ENCODE measurements around the gene NCBP2L. TPM values are rescaled to one million over a fixed set of nuclear protein-coding genes. Genes with fewer than 3 reads are reported as not detected.

The NCBP2L gene
- polyA plus RNA-seq, 3 donors, result not detected

DNA sequence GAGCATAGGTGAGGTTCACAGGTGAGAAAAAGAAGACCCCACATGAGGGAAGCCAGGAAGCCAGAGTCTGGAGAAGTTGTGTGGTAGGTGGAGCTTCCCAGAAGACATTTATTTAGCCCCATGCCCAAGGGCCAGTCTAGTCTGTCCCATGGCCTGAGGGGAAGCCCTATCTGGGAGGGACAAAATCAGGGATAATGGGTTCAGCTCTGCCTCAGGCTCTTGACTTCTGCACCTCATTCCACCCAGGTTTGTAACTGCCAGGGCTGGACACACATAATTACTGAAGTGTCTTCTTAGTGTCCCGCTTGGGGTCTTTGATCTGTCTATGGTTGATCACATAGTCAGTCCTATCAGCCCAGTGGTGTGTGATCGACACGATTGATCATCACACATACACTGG, 38.0 kb upstream of the NCBP2L start:
- no peak overlapping the region for H3K4me3 Mint-ChIP-seq
- H3K9me3 Mint-ChIP-seq, result peaks cover 0 to 3% (median 0%) of the 10 kb centered on the region in 7 donors

GRCh38 chrX:107741404-107741790, 36.1 kb upstream of the NCBP2L start:
- H3K9ac ChIP-seq (ENCODE audit: insufficient read depth, low read length, poor library complexity, severe bottlenecking), result no peak overlapping the region
- WGBS (ENCODE audit: insufficient coverage), result 10% methylated on average over 2 of the region's 7 CpGs

More for the DNA sequence above, 38.0 kb upstream of the NCBP2L start:
- no peaks in the 10 kb centered on the region for H3K36me3 Mint-ChIP-seq
- WGBS (ENCODE audit: insufficient coverage), result 100% methylated on average over 2 of the region's 3 CpGs
- peaks cover 15% of the 10 kb centered on the region for H3K4me1 Mint-ChIP-seq
- no peaks in the 10 kb centered on the region for H3K36me3 ChIP-seq (replicated peaks in 1 of 2; ENCODE audit: control insufficient read depth in 1 of 2, insufficient read depth in 2 of 2, low read length in 2 of 2)
- H3K9me3 ChIP-seq (replicated peaks in 1 of 2; ENCODE audit: control insufficient read depth in 1 of 2, insufficient read depth in 1 of 2, low read length in 2 of 2), result no peaks in the 10 kb centered on the region
- no peaks in the 10 kb centered on the region for H3K27me3 ChIP-seq (ENCODE audit: control insufficient read depth in 2 of 2, insufficient read depth in 2 of 2, low read length in 2 of 2)
- intact Hi-C loops (cut with micrococcal nuclease), result no loop called here
- TF ChIP-seq, protein P1, sequence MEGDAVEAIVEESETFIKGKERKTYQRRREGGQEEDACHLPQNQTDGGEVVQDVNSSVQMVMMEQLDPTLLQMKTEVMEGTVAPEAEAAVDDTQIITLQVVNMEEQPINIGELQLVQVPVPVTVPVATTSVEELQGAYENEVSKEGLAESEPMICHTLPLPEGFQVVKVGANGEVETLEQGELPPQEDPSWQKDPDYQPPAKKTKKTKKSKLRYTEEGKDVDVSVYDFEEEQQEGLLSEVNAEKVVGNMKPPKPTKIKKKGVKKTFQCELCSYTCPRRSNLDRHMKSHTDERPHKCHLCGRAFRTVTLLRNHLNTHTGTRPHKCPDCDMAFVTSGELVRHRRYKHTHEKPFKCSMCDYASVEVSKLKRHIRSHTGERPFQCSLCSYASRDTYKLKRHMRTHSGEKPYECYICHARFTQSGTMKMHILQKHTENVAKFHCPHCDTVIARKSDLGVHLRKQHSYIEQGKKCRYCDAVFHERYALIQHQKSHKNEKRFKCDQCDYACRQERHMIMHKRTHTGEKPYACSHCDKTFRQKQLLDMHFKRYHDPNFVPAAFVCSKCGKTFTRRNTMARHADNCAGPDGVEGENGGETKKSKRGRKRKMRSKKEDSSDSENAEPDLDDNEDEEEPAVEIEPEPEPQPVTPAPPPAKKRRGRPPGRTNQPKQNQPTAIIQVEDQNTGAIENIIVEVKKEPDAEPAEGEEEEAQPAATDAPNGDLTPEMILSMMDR (IDR thresholded peaks at IDR 0.05), result no peak
- H3K27ac Mint-ChIP-seq, result no peak overlapping the region
- peaks cover 9% of the 10 kb centered on the region in 2 donors for H3K4me1 ChIP-seq (ENCODE audit: control insufficient read depth in 1 of 2, insufficient read depth in 2 of 2, low read length in 2 of 2)
- no peak overlapping the region for H3K4me3 ChIP-seq (replicated peaks in 1 of 3; ENCODE audit: low read depth in 2 of 3, low read length in 3 of 3)
- H3K27me3 Mint-ChIP-seq (ENCODE audit: low read depth in 3 of 3), result peaks cover 5 to 17% (median 12%) of the 10 kb centered on the region in 3 donors
- no peak overlapping the region for H3K27ac ChIP-seq (ENCODE audit: low read depth in 1 of 2, low read length in 2 of 2)
- no peaks in the 10 kb centered on the region for H4K20me1 ChIP-seq (ENCODE audit: insufficient read depth, low read length)
- no peak overlapping the region for H2AFZ ChIP-seq (ENCODE audit: insufficient read depth, low read depth, low read length, poor library complexity, severe bottlenecking)
- H3K79me2 ChIP-seq (ENCODE audit: insufficient read depth, low read length), result no peaks in the 10 kb centered on the region
- H3K4me2 ChIP-seq (replicated peaks; ENCODE audit: extremely low read depth, low read length, poor library complexity, severe bottlenecking), result no peak overlapping the region
- H3K9ac ChIP-seq (ENCODE audit: insufficient read depth, low read length, poor library complexity, severe bottlenecking), result no peak overlapping the region
- DNase-seq, result no peak

More at GRCh38 chrX:107741404-107741790, 36.1 kb upstream of the NCBP2L start:
- H3K27me3 Mint-ChIP-seq (ENCODE audit: low read depth in 3 of 3), result peaks cover 6 to 17% (median 16%) of the 10 kb centered on the region in 3 donors
- intact Hi-C loops (cut with micrococcal nuclease), result no loop called here
- H3K27ac Mint-ChIP-seq, result peak overlapping the region in 1 of 7 donors; percentile 35
- Histone ChIP-seq H2AFZ (ENCODE audit: insufficient read depth, low read depth, low read length, poor library complexity, severe bottlenecking) (peak overlapping the region; percentile 50), H3K27ac (ENCODE audit: low read depth in 1 of 2, low read length in 2 of 2) (no peak overlapping the region), H3K9me3 (replicated peaks in 1 of 2; ENCODE audit: control insufficient read depth in 1 of 2, insufficient read depth in 1 of 2, low read length in 2 of 2) (no peaks in the 10 kb centered on the region), H3K4me3 (replicated peaks in 1 of 3; ENCODE audit: low read depth in 2 of 3, low read length in 3 of 3) (peak overlapping the region in 1 of 3 experiments; percentile 54), H3K27me3 (ENCODE audit: control insufficient read depth in 2 of 2, insufficient read depth in 2 of 2, low read length in 2 of 2) (no peaks in the 10 kb centered on the region), H3K36me3 (replicated peaks in 1 of 2; ENCODE audit: control insufficient read depth in 1 of 2, insufficient read depth in 2 of 2, low read length in 2 of 2) (no peaks in the 10 kb centered on the region), H3K4me1 (ENCODE audit: control insufficient read depth in 1 of 2, insufficient read depth in 2 of 2, low read length in 2 of 2) (peaks cover 9% of the 10 kb centered on the region in 2 donors), H4K20me1 (ENCODE audit: insufficient read depth, low read length) (no peaks in the 10 kb centered on the region), H3K4me2 (replicated peaks; ENCODE audit: extremely low read depth, low read length, poor library complexity, severe bottlenecking) (peak overlapping the region; percentile 62), H3K79me2 (ENCODE audit: insufficient read depth, low read length) (no peaks in the 10 kb centered on the region)
- H3K9me3 Mint-ChIP-seq, result peaks cover 0 to 3% (median 0%) of the 10 kb centered on the region in 7 donors
- peaks cover 15% of the 10 kb centered on the region for H3K4me1 Mint-ChIP-seq
- TF ChIP-seq, protein P1 (IDR thresholded peaks at IDR 0.05), result no peak
- H3K36me3 Mint-ChIP-seq, result no peaks in the 10 kb centered on the region
- H3K4me3 Mint-ChIP-seq, result peak overlapping the region; percentile 65 to 77
- DNase-seq, result no peak

All from CD14-positive monocyte (primary cell).